GM12872 (cell line): Measurements from ENCODE around the gene POLR1A.

Source experiments
- TF ChIP-seq, protein P1 (sequence below): IDR thresholded peaks from 3 replicates; pipeline ENCODE4 v1.5.1; 2011; ENCODE audit warnings: low read depth, mild to moderate bottlenecking, low read length, moderate library complexity; ENCODE audit not compliant: insufficient read depth

Gene POLR1A

DNA sequence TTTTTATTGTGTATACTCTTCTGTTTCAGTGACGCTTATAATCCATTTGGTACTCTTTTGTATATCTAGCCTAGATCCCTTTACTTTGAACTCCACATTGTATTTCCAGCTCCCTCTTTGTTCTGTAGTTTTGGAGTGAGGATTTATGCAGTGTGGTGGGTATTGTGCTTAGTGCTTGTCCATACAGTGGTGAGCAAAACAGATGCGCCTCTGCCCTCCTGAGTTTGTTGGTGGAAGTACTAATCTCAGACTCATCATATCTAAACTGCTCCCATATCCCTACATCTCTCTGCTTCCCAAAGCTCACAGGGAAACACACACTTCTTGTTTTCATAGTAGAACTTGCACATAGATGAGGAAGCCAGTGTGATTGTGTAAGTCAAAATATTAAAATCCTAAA, 12.4 kb upstream of the POLR1A start:
- TF ChIP-seq, protein P1, sequence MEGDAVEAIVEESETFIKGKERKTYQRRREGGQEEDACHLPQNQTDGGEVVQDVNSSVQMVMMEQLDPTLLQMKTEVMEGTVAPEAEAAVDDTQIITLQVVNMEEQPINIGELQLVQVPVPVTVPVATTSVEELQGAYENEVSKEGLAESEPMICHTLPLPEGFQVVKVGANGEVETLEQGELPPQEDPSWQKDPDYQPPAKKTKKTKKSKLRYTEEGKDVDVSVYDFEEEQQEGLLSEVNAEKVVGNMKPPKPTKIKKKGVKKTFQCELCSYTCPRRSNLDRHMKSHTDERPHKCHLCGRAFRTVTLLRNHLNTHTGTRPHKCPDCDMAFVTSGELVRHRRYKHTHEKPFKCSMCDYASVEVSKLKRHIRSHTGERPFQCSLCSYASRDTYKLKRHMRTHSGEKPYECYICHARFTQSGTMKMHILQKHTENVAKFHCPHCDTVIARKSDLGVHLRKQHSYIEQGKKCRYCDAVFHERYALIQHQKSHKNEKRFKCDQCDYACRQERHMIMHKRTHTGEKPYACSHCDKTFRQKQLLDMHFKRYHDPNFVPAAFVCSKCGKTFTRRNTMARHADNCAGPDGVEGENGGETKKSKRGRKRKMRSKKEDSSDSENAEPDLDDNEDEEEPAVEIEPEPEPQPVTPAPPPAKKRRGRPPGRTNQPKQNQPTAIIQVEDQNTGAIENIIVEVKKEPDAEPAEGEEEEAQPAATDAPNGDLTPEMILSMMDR, result no peak

DNA sequence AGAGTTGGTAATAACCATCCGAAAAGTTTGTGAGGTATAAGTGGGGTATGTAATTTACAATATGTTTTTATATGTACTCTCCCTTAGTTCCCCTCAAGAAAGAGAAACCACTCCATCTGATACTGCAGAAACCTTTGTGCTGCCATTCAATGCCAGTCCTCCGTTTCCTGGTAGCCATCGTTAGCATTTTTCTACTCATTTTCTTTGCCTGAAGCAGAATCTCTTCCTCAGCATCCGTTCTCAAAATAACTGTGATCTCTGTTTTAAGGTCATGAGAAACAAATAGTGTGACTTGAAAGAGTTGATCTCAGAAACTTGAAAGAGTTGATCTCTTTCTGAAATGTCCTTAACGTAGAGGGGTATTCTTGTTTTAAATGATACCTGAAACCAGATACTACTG, 1.3 kb upstream of the POLR1A start:
- TF ChIP-seq, protein P1, result no peak

DNA sequence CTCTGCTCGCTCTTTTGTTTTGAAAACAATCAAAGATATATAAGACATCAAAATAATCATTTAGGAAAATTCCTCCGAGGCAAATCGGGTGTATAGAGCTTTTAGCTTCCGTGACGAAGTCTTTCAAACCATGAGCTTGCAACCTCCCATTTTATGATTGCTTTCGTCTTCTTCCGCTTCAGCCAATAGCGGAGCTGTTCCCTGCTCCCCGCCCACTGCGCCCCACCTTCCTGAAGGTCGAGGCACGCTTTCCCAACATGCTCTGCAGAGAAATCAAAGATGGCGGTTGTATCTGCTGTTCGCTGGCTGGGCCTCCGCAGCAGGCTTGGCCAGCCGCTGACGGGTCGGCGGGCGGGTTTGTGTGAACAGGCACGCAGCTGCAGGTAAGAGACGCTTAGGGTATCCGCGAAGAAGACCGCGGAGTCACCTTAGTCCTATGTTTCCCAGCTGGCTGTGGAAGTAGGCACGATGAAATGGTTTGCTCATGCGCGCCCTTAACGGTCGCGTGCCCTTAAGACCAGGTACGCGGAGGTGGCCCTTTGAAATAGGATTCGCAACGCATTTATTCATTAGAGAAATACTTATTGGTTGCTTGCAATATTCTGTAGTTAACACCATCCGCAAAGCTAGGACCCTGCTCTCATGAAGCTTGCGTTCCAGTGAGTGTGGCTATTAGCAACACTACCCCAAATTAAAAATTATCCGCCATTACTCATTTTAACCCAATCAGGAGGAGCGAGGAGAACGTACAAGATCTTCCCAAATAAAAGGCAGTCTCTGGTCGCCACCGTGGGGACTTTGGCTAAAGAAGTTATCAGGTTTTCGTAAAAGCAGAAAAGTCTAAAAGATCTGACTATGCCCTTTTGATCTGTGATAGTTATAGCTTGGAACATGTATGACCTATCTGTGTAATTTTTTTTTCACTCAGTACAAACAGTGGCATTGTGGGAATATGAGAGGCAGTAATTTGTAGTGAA, 571 bp upstream of the POLR1A start, which contains the start of gene PTCD3:
TSS of gene PTCD3 (plus strand) at position 267 of the 977 bp plus-strand sequence. CDS start at position 280, 13 bp downstream.
- TF ChIP-seq, protein P1, result no peak

DNA sequence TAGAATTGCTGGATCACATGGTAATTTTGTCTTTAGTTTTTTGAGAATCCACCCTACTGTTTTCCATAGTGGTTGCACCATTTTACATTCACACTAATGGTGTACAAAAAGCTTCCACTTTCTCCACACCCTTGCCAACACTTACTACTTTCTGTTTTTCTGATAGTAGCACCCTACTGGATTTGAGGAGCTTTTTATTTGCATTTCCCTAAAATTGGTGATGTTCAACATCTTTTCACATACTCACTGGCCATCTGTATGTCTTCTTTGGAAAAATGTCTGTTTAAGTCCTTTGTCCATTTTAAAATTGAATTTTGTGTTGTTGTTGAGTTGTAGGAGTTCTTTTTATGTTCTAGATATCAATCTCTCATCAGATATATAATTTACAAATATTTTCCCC, 3.5 kb downstream of the POLR1A start:
- TF ChIP-seq, protein P1, result no peak

DNA sequence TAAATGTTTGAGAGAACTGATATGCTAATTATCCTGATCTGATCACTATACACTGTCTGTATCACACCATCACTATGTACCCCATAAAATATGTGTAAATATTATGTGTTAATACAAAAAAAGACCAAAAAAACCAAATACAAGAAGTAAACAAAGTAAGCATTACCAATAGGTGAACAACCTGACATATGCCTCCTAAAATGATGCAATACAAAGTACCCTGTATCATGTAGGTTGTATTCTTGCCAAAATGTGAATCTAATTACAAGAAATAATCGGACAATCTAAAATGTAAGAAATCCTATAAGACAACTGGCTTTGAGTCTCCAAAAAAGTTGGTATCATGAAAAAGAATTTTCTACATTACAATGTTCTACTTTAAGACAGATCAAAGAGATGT, 7.8 kb downstream of the POLR1A start:
- TF ChIP-seq, protein P1, result no peak

DNA sequence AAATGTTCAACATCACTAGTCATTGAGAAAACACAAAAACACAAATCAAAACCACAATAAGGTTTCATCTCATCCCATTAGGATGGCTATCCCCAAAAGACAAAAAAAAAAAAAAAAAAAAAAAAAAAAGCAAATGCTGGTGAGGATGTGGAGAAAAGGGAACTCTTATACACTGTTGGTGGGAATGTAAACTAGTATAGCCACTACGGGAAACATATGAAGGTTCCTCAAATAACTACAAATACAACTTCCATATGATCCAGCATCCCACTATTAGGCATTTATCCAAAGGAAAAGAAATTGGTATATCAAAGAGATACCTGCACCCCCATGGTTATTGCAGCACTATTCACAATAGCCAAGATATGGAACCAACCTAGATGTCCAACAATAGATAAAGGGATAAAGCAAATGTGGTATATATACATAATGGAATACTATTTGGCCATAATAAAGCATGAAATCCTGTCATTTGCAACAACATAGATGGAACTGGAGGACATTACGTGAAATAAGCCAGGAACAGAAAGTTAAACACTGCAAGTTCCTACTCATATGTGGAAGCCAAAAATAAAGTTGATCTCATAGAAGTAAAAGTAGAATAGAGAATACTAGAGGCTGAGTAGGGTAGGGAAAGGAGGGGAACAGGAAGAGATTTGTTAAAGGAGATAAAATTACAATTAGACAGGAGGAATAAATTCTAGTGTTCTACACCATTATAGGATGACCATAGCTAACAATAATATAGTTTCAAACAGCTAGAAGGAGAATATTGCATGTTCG, 8.4 kb downstream of the POLR1A start:
- TF ChIP-seq, protein P1, result no peak

DNA sequence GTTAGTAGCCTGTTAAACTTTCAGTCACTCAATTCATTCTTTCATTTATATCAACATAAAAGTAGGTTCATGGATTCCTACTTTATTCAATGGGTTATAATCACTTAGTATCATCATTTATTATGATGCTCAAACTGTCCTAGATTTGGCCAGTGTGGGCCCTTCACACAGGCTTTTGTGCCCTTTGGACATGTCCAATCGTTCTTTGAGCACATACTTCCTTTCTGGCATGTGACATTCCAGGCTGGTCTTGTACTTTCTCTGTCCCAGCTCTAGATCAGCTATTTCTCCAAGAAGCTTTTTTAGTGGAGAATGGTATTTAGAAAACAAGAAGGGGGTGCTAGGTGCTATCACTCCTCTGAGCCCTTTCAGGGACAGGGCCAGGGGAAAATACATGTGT, 11.5 kb downstream of the POLR1A start:
- TF ChIP-seq, protein P1, result no peak
